Body of pancreas (tissue), 4 donors: Measurements from ENCODE around the gene ANKRD29.

ENCODE experiments used
- CTCF ChIP-seq, 7 experiments: fragments of 450-650 bp in 4 of 7; fragments of 200-600 bp in 3 of 7; sonication (generic) in 3 of 7; IDR thresholded peaks; one replicate each; pipeline ENCODE4 v1.5.1; 2016 to 2019; ENCODE audit warnings: antibody characterized with exemption in 7 of 7
- POLR2A ChIP-seq, 3 donors: fragments of 450-650 bp; IDR thresholded peaks; one replicate each; pipeline ENCODE4 v1.6.1; 2016; ENCODE audit warnings: antibody characterized with exemption in 3 of 3, mild to moderate bottlenecking in 2 of 3

- TF ChIP-seq CTCF (IDR thresholded peaks at IDR 0.05) = no peak
- no peak for TF ChIP-seq POLR2A (IDR thresholded peaks at IDR 0.05)
Measured at GRCh38 chr18:23631312-23631711, 31.4 kb downstream of the ANKRD29 start.
